GM12873 (cell line): ENCODE measurements around the gene SLC25A26.

Experiments
- TF ChIP-seq, protein P1 (sequence below): IDR thresholded peaks from 2 replicates; pipeline ENCODE4 v1.5.1; 2012; ENCODE audit warnings: low read depth, mild to moderate bottlenecking, moderate library complexity, low read length, control low read depth; ENCODE audit not compliant: insufficient read depth; ENCODE audit errors: missing control alignments

The SLC25A26 gene

GRCh38 chr3:66239513-66240123, 18.8 kb downstream of the SLC25A26 start:
- TF ChIP-seq, protein P1, sequence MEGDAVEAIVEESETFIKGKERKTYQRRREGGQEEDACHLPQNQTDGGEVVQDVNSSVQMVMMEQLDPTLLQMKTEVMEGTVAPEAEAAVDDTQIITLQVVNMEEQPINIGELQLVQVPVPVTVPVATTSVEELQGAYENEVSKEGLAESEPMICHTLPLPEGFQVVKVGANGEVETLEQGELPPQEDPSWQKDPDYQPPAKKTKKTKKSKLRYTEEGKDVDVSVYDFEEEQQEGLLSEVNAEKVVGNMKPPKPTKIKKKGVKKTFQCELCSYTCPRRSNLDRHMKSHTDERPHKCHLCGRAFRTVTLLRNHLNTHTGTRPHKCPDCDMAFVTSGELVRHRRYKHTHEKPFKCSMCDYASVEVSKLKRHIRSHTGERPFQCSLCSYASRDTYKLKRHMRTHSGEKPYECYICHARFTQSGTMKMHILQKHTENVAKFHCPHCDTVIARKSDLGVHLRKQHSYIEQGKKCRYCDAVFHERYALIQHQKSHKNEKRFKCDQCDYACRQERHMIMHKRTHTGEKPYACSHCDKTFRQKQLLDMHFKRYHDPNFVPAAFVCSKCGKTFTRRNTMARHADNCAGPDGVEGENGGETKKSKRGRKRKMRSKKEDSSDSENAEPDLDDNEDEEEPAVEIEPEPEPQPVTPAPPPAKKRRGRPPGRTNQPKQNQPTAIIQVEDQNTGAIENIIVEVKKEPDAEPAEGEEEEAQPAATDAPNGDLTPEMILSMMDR = no peak

DNA sequence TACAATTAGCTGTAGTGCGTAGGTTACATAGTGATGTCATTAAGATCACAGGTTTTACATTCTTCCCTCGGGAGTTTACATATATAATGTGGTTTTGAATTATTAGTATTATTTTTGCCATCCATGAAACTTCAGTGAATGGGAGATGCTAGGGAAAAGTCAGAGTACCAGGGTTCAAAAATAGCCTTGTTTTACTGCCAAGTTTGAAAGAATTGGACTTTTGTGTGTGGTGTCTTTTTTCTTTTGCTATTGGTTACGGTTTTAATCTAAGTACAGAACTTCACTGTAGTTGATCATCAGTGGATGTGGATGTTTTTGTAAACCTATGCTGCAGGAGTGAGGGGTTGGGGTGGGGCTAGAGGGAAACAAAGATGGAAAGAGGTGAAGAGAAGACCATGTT, 20.7 kb downstream of the SLC25A26 start:
- TF ChIP-seq, protein P1 = no peak

GRCh38 chr3:66242788-66243464, 22.1 kb downstream of the SLC25A26 start:
- TF ChIP-seq, protein P1 = no peak

DNA sequence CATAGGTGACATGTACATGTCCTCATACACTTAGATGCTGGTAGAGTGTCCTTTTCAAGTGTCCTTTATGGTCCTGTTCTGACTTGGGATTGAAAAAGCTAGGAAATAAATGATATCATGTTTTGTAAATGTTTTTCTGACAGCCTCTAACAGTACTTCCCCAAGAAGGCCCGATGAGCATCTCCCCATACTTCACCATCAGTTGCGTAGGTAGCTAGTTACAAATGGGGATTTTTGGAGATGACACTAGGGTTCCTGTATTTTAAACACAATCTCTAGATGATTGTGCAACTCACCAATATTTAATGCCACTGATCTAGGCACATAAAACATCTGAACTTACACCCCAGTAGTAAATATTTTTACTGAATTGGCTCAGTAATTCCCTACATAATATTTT, 27.8 kb downstream of the SLC25A26 start:
- TF ChIP-seq, protein P1 = no peak

GRCh38 chr3:66253790-66254620, 33.2 kb downstream of the SLC25A26 start:
- TF ChIP-seq, protein P1 = peak; percentile 60

GRCh38 chr3:66255865-66256264, 35.1 kb downstream of the SLC25A26 start:
- TF ChIP-seq, protein P1 = no peak

- TF ChIP-seq, protein P1 = no peak
Measured at GRCh38 chr3:66256806-66257205, 36.0 kb downstream of the SLC25A26 start.
